H1 (cell line): ENCODE results near the gene EEF1AKMT1. TPM values are rescaled to one million over a fixed set of nuclear protein-coding genes. Genes with fewer than 3 reads are reported as not detected.

Experiments
- CTCF ChIA-PET: fragments of 300-600 bp; sonication (Branson Sonifier 250); formaldehyde crosslinking; loops from one replicate; lab custom pipeline; 2021; ENCODE audit not compliant: partially characterized antibody; lab: Charles Lee
- POLR2A ChIA-PET: fragments of 300-600 bp; sonication (Branson Sonifier 250); formaldehyde crosslinking; loops from one replicate; lab custom pipeline; 2021; ENCODE audit warnings: inconsistent platforms; ENCODE audit not compliant: partially characterized antibody; lab: Charles Lee
- DNase-seq, 2 experiments: peaks; one replicate each; pipeline versions ENCODE4 v3.0.0 to v3.0.0-alpha.2; 2010 to 2022; ENCODE audit warnings: low spot score in 2 of 2, low read depth in 1 of 2, mixed read lengths in 1 of 2
- FAIRE-seq: peaks from 2 replicates; lab custom pipeline; 2011; peaks lifted over from hg19 to GRCh38; lab: Jason Lieb, UNC
- H2AFZ ChIP-seq: 2 replicates; pipeline ENCODE4 v1.8.1; 2012; ENCODE audit warnings: low read length, inconsistent platforms
- H2AK5ac ChIP-seq: 2 replicates; pipeline ENCODE4 v1.6.1; 2013; ENCODE audit warnings: low read depth, low read length
- H2BK120ac ChIP-seq: replicated peaks from 2 replicates; pipeline ENCODE3; 2013; ENCODE audit warnings: low read depth, low read length, inconsistent platforms
- H2BK12ac ChIP-seq: 2 replicates; pipeline ENCODE4 v1.6.1; 2013; ENCODE audit warnings: low read depth, low read length
- H2BK15ac ChIP-seq: 2 replicates; pipeline ENCODE4 v1.6.1; 2013; ENCODE audit warnings: low read length
- H2BK20ac ChIP-seq: 2 replicates; pipeline ENCODE4 v1.6.1; 2013; ENCODE audit warnings: low read length
- H2BK5ac ChIP-seq: 2 replicates; pipeline ENCODE4 v1.6.1; 2013; ENCODE audit warnings: low read depth, low read length
- H3K14ac ChIP-seq: 2 replicates; pipeline ENCODE4 v1.6.1; 2013; ENCODE audit warnings: inconsistent platforms; ENCODE audit not compliant: insufficient read length
- H3K18ac ChIP-seq: 2 replicates; pipeline ENCODE4 v1.6.1; 2013; ENCODE audit warnings: low read length; ENCODE audit errors: extremely low read depth
- H3K23ac ChIP-seq: 2 replicates; pipeline ENCODE4 v1.6.1; 2013; ENCODE audit warnings: inconsistent platforms; ENCODE audit not compliant: insufficient read length
- H3K23me2 ChIP-seq: 2 replicates; pipeline ENCODE4 v1.6.1; 2013; ENCODE audit warnings: low read depth, low read length
- H3K27ac ChIP-seq: 2 replicates; pipeline ENCODE4 v1.6.1; 2011; ENCODE audit warnings: low read depth, low read length, inconsistent platforms
- H3K27me3 ChIP-seq, 4 experiments: replicated peaks in 1 of 4; 1 replicate in 1 of 4; 2 replicates in 3 of 4; pipeline versions ENCODE4 v1.6.1 to v1.8.1; 2011 to 2013; ENCODE audit warnings: low read length in 3 of 4, mild to moderate bottlenecking in 3 of 4, inconsistent platforms in 2 of 4, mixed read lengths in 2 of 4, moderate library complexity in 1 of 4; ENCODE audit not compliant: control insufficient read depth in 3 of 4, insufficient read depth in 3 of 4; ENCODE audit errors: extremely low read depth in 1 of 4
- H3K36me3 ChIP-seq, 4 experiments: 2 replicates each; pipeline versions ENCODE4 v1.6.1 to v1.8.1; 2011 to 2013; ENCODE audit warnings: mild to moderate bottlenecking in 4 of 4, low read length in 3 of 4, moderate library complexity in 2 of 4, control low read depth in 1 of 4, inconsistent platforms in 1 of 4; ENCODE audit not compliant: insufficient read depth in 4 of 4, control insufficient read depth in 2 of 4
- H3K4ac ChIP-seq: replicated peaks from 2 replicates; pipeline ENCODE3; 2013; ENCODE audit warnings: low read length, low read depth, mixed read lengths, inconsistent platforms; ENCODE audit not compliant: insufficient read length
- H3K4me1 ChIP-seq, 4 experiments: replicated peaks in 1 of 4; 1 replicate in 1 of 4; 2 replicates in 3 of 4; pipeline versions ENCODE4 v1.6.1 to v1.8.1; 2011 to 2013; ENCODE audit warnings: low read length in 3 of 4, inconsistent platforms in 2 of 4, mixed read lengths in 1 of 4; ENCODE audit not compliant: insufficient read depth in 4 of 4, control insufficient read depth in 3 of 4
- H3K4me2 ChIP-seq, 2 experiments: 2 replicates each; pipeline versions ENCODE4 v1.6.1 to v1.8.1; 2011 to 2013; ENCODE audit warnings: low read depth in 2 of 2, low read length in 2 of 2, control low read depth in 1 of 2, inconsistent platforms in 1 of 2, mild to moderate bottlenecking in 1 of 2; ENCODE audit not compliant: insufficient read depth in 1 of 2
- H3K4me3 ChIP-seq, 4 experiments: fragments of 200-600, 300-600 bp in 1 of 4; sonication (generic), shearing (Covaris generic), sonication (Bioruptor Twin) in 1 of 4; 2 replicates each; pipeline versions ENCODE4 v1.5.1 to v1.8.1; 2011 to 2016; ENCODE audit warnings: low read length in 4 of 4, low read depth in 3 of 4, control low read depth in 2 of 4, inconsistent platforms in 2 of 4, mild to moderate bottlenecking in 2 of 4, mixed read lengths in 1 of 4, moderate library complexity in 1 of 4; ENCODE audit not compliant: insufficient read depth in 2 of 4; ENCODE audit errors: extremely low read depth in 1 of 4
- H3K56ac ChIP-seq: replicated peaks from 2 replicates; pipeline ENCODE3; 2013; ENCODE audit warnings: low read depth, mild to moderate bottlenecking, mixed read lengths, low read length, inconsistent platforms; ENCODE audit not compliant: insufficient read length
- H3K79me1 ChIP-seq: 2 replicates; pipeline ENCODE4 v1.6.1; 2013; ENCODE audit warnings: low read depth, low read length, control low read depth
- H3K79me2 ChIP-seq, 2 experiments: 2 replicates each; pipeline versions ENCODE4 v1.6.1 to v1.8.1; 2012 to 2013; ENCODE audit warnings: low read length in 2 of 2, mild to moderate bottlenecking in 2 of 2, inconsistent platforms in 1 of 2; ENCODE audit not compliant: insufficient read depth in 2 of 2, control insufficient read depth in 1 of 2
- H3K9ac ChIP-seq, 4 experiments: replicated peaks in 1 of 4; 1 replicate in 1 of 4; 2 replicates in 3 of 4; pipeline versions ENCODE4 v1.6.1 to v1.8.1; 2011 to 2013; ENCODE audit warnings: low read depth in 3 of 4, low read length in 3 of 4, control low read depth in 2 of 4, mild to moderate bottlenecking in 2 of 4, moderate library complexity in 2 of 4, inconsistent platforms in 1 of 4; ENCODE audit errors: extremely low read depth in 1 of 4
- H3K9me3 ChIP-seq, 2 experiments: 2 replicates each; pipeline versions ENCODE4 v1.6.1 to v1.8.1; 2012 to 2013; ENCODE audit warnings: mild to moderate bottlenecking in 2 of 2, moderate library complexity in 2 of 2, control low read depth in 1 of 2, inconsistent platforms in 1 of 2, low read depth in 1 of 2, low read length in 1 of 2, mixed read lengths in 1 of 2; ENCODE audit not compliant: insufficient read depth in 2 of 2
- H4K20me1 ChIP-seq, 2 experiments: replicated peaks in 1 of 2; 2 replicates each; pipeline versions ENCODE3 to v1.8.1; 2011 to 2013; ENCODE audit warnings: inconsistent platforms in 2 of 2, low read length in 2 of 2, mild to moderate bottlenecking in 1 of 2; ENCODE audit not compliant: insufficient read depth in 2 of 2, control insufficient read depth in 1 of 2
- H4K5ac ChIP-seq: 2 replicates; pipeline ENCODE4 v1.6.1; 2013; ENCODE audit warnings: low read length, low read depth, mixed read lengths, inconsistent platforms; ENCODE audit not compliant: insufficient read length
- H4K8ac ChIP-seq: 2 replicates; pipeline ENCODE4 v1.8.0; 2013; ENCODE audit warnings: mild to moderate bottlenecking, moderate library complexity, low read length, inconsistent platforms; ENCODE audit not compliant: insufficient read depth; ENCODE audit errors: extremely low read depth
- H4K91ac ChIP-seq: replicated peaks from 2 replicates; pipeline ENCODE3; 2013; ENCODE audit warnings: low read length, mixed read lengths, inconsistent platforms; ENCODE audit not compliant: insufficient read length
- CBX5 ChIP-seq: fragments of 300-800, 300-1000 bp; sonication (generic); IDR thresholded peaks from 2 replicates; pipeline ENCODE4 v1.7.1; 2016; ENCODE audit warnings: antibody characterized with exemption, low read length, low read depth
- CREB1 ChIP-seq: IDR thresholded peaks from 2 replicates; pipeline ENCODE4 v1.6.1; 2012; ENCODE audit warnings: inconsistent platforms
- CTBP2 ChIP-seq: IDR thresholded peaks from 2 replicates; pipeline ENCODE4 v1.7.0; 2011; ENCODE audit warnings: borderline replicate concordance, mild to moderate bottlenecking, moderate library complexity, mixed read lengths, low read length; ENCODE audit not compliant: insufficient read depth, insufficient read length
- FOSL1 ChIP-seq: IDR thresholded peaks from 2 replicates; pipeline ENCODE4 v1.6.1; 2011; ENCODE audit warnings: mild to moderate bottlenecking, low read depth, low read length, moderate library complexity; ENCODE audit not compliant: insufficient read depth
- JUN ChIP-seq: IDR thresholded peaks from 2 replicates; pipeline ENCODE4 v1.6.1; 2011; ENCODE audit warnings: low read depth, mild to moderate bottlenecking, improper control_type of control experiment, low read length
- NRF1 ChIP-seq: IDR thresholded peaks from 2 replicates; pipeline ENCODE4 v1.6.1; 2011; ENCODE audit warnings: mild to moderate bottlenecking, low read depth, low read length, improper control_type of control experiment
- POU5F1 ChIP-seq: IDR thresholded peaks from 2 replicates; pipeline ENCODE4 v1.6.1; 2011; ENCODE audit warnings: low read depth, mild to moderate bottlenecking, low read length, moderate library complexity
- RFX5 ChIP-seq: IDR thresholded peaks from 2 replicates; pipeline ENCODE4 v1.6.1; 2011; ENCODE audit warnings: low read depth, low read length, improper control_type of control experiment, borderline replicate concordance
- SAP30 ChIP-seq: fragments of 300-600 bp; sonication (generic); IDR thresholded peaks from 2 replicates; pipeline ENCODE4 v1.7.1; 2012; ENCODE audit warnings: low read length, moderate library complexity, mild to moderate bottlenecking, inconsistent platforms; ENCODE audit not compliant: insufficient read depth, insufficient replicate concordance
- SIN3A ChIP-seq, 2 experiments: IDR thresholded peaks in 1 of 2; conservative IDR thresholded peaks in 1 of 2; 2 replicates each; pipeline ENCODE4 v1.6.1; 2011 to 2012; ENCODE audit warnings: low read length in 2 of 2, improper control_type of control experiment in 1 of 2, low read depth in 1 of 2, mild to moderate bottlenecking in 1 of 2
- WGBS, 2 experiments: shearing (Covaris generic) in 1 of 2; methylation state at CpG; one replicate each; pipeline versions ENCODE4 v1.1.6 to v1.1.7; 2013 to 2015; ENCODE audit warnings: low lambda C conversion rate in 2 of 2, mixed read lengths in 2 of 2, inconsistent platforms in 1 of 2, low coverage in 1 of 2, missing lambda C conversion rate in 1 of 2; ENCODE audit not compliant: insufficient replicate concordance in 2 of 2, insufficient coverage in 1 of 2, insufficient read length in 1 of 2; ENCODE audit errors: extremely low coverage in 1 of 2, missing lambda C conversion rate in 1 of 2; 5-methylcytosine and 5-hydroxymethylcytosine counted together
- polyA plus RNA-seq, 7 experiments: library from polyadenylated mRNA; depleted of rRNA in 3 of 7; stranded (reverse) in 5 of 7; unstranded in 2 of 7; fragments of >200 nt in 5 of 7; fragments of 200-250 nt in 2 of 7; gene quantifications; 1 replicate in 5 of 7; 2 replicates in 1 of 7; 4 replicates in 1 of 7; pipeline versions ENCODE4 v1.2.1 to v1.2.3, GENCODE V29; 2011 to 2013; ENCODE audit warnings: missing spikeins in 2 of 7, mixed read lengths in 2 of 7
- total RNA-seq: library from RNA; stranded (reverse); fragmentation: NEBNext Ultra II Directional; extraction: Animal tissue kit (Norgen Biotek cat#: 25700); gene quantifications from 2 replicates; pipeline ENCODE4 v1.2.1, GENCODE V29; 2021
- TF ChIP-seq, protein P1 (sequence below): IDR thresholded peaks from 2 replicates; pipeline ENCODE4 v1.6.1; 2012; ENCODE audit warnings: inconsistent platforms

The EEF1AKMT1 gene
- total and polyA plus RNA-seq, 2 of the 8 experiments (the other 6 are each of a cell fraction or from before 2014, with no cell fraction given) = 3.1 to 4.1 TPM

DNA sequence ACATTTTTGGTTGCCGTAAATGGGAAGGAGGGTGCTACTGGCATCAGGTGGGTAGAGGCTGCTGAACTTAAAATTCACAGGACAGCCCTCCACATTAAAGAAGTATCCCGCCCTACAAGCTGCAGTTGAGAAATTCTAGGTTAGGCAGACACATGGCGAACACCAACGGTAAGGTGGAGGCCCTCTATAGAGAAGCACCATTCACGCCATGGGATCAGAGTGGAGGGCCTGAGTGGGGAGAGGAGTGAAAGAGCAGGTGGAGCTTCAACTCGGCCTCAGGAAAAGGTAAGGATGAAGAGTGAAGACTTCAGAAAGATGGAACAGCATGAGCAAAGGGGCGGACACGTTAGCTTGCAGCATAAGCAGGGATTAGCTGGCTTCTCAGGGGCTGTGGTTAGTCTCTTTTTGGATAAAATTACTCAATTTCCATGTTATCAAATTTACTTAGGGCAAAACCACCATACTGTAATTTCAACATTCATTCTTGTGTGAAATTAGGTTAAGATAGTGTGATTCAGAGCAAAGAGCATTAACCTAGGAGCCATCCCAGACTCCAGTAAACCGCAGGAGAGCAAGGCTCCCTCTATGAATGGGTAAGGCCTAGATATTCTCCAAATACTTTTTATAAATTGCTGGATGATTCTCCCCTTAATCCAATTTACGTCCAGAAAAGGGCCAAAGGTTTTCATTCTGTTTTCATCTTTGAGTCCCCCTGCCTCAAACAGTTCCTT is 1.2 kb downstream of the EEF1AKMT1 start:
- Histone ChIP-seq H3K14ac (no peak overlapping the region), H4K8ac (no peak overlapping the region), H4K20me1 (no peaks in the 10 kb centered on the region), H2BK12ac (no peak overlapping the region), H3K79me2 (0 out of 4 replicates have a peak, but pooled peaks cover 0 to 2% of the 10 kb centered on the region in 2 experiments), H2BK120ac (no peak overlapping the region), H3K4me2 (peak overlapping the region; percentile 64 to 93), H3K27me3 (no peaks in the 10 kb centered on the region), H3K4me1 (peaks cover 0 to 6% (median 0%) of the 10 kb centered on the region in 4 experiments; a peak in 3 of 7 replicates), H3K4me3 (peak overlapping the region; percentile 62 to 87 (median 78)), H4K5ac (no peak overlapping the region), H2AK5ac (no peak overlapping the region), H3K23me2 (peaks cover 6% of the 10 kb centered on the region), H3K36me3 (no peaks in the 10 kb centered on the region), H3K9me3 (no peaks in the 10 kb centered on the region), H3K4ac (no peak overlapping the region), H2AFZ (no peak overlapping the region), H3K23ac (no peak overlapping the region), H2BK15ac (no peak overlapping the region), H4K91ac (no peak overlapping the region), H3K18ac (no peak overlapping the region), H3K56ac (no peak overlapping the region), H2BK20ac (no peak overlapping the region), H3K79me1 (no peaks in the 10 kb centered on the region), H2BK5ac (no peak overlapping the region; the same call in 1 of the 2 replicates), H3K27ac (no peak overlapping the region), H3K9ac (peak overlapping the region in 1 of 4 experiments; percentile 89; a peak in 3 of 7 replicates)
- ChIA-PET POLR2A (interaction anchor here (0.6 to 2.9 kb wide), 10 partner anchors 10 to 285 kb away, joined by 3 to 15 read pairs (median 3); no protein-coding TSS in a partner anchor), CTCF (interaction anchor here (0.6 to 1.8 kb wide), 5 partner anchors 25 to 812 kb away, joined by 3 read pairs; no protein-coding TSS in a partner anchor)
- 81% methylated on average over 10 of the region's 10 CpGs; no CpG with 5 or more reads in 1 of the 2 experiments for WGBS, 2 experiments
- DNase-seq (no peak), FAIRE-seq (no peak)
- TF ChIP-seq, protein P1, sequence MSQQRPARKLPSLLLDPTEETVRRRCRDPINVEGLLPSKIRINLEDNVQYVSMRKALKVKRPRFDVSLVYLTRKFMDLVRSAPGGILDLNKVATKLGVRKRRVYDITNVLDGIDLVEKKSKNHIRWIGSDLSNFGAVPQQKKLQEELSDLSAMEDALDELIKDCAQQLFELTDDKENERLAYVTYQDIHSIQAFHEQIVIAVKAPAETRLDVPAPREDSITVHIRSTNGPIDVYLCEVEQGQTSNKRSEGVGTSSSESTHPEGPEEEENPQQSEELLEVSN = no peak
- no peak for TF ChIP-seq CREB1
- TF ChIP-seq RFX5 = no peak
- no peak for TF ChIP-seq FOSL1
- TF ChIP-seq CBX5 = no peak
- TF ChIP-seq CTBP2 = no peak
- no peak for TF ChIP-seq NRF1
- TF ChIP-seq SAP30 = no peak
- no peak for TF ChIP-seq SIN3A (conservative IDR thresholded peaks at IDR 0.05 in 1 of 2, IDR thresholded peaks at IDR 0.05 in 1 of 2; ENCODE audit: low read depth in 1 of 2, low read length in 2 of 2)
- TF ChIP-seq JUN = no peak
- no peak for TF ChIP-seq POU5F1
